ENCODE measurements around the gene HSP90AA1. TPM values are rescaled to one million over a fixed set of nuclear protein-coding genes. Genes with fewer than 3 reads are reported as not detected.
A peak's percentile ranks its signal among the peaks of the same experiment; 100 is the strongest.
"Not testable (repeated sequence)": the region's sequence is repeated elsewhere in the genome, so short reads cannot be mapped to it uniquely, and the experiment has no call there.

Gene HSP90AA1
- total RNA-seq, 2 experiments from 2014 or later = 372 to 398 TPM

DNA sequence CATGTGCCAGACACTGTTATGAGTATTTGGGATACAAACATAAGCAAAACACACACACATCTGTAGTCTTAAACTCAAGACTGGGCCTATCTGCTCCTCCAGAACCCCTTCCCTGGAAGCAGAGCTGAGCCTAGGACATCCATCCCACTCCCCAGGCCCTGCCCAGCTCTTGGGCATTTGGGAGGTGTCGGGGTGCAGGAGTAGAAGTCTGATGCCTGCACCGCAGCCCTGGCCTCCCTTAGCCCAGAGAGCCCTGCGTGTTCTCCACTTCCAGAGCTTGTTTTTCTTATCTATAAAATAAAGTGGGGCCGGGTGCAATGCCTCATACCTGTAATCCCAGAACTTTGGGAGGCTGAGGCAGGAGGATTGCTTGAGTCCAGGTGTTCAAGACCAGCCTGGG is 11.7 kb downstream of the HSP90AA1 start:
- Mint-ChIP-seq H3K4me1 (peaks cover 16% of the 10 kb centered on the region), H3K9me3 (no peaks in the 10 kb centered on the region), H3K27ac (no peak overlapping the region), H3K27me3 (no peaks in the 10 kb centered on the region), H3K36me3 (peaks cover 21% of the 10 kb centered on the region), H3K4me3 (no peak overlapping the region)
- ATAC-seq (ENCODE audit: low read depth) (no peak), DNase-seq (no peak)
- POLR2A ChIA-PET = interaction anchor here (0.6 kb wide), 1 partner anchor 117 kb away, joined by 3 read pairs; no protein-coding TSS in a partner anchor

DNA sequence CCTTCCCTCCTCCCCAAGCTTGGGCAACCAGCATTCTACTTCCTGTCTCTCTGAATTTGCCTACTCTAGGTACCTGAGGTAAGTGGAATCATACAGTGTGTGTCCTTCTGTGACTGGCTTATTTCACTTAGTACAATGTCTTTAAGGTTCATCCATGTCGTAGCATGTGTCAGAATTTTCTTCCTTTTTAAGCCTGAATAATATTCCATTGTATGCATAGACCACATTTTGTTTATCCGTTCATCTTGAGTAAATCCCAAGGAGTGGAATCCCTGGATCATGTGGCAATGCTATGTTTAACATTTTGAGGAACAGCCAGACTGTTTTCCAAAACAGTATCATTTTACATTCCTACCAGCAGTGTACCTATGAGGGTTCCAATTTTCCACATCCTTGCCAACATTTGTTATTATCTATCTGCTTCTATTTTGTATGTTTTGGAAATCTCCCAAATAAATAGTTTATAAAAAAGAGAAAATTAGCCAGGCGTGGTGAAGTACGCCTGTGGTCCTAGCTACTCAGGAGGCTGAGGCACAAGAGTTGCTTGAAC is 12.4 kb downstream of the HSP90AA1 start:
- Mint-ChIP-seq H3K9me3 (no peaks in the 10 kb centered on the region), H3K27me3 (no peaks in the 10 kb centered on the region), H3K4me3 (no peak overlapping the region), H3K36me3 (peaks cover 15% of the 10 kb centered on the region), H3K4me1 (peaks cover 11% of the 10 kb centered on the region), H3K27ac (no peak overlapping the region)
- ATAC-seq (ENCODE audit: low read depth) (no peak), DNase-seq (no peak)
- POLR2A ChIA-PET = no interaction called here

DNA sequence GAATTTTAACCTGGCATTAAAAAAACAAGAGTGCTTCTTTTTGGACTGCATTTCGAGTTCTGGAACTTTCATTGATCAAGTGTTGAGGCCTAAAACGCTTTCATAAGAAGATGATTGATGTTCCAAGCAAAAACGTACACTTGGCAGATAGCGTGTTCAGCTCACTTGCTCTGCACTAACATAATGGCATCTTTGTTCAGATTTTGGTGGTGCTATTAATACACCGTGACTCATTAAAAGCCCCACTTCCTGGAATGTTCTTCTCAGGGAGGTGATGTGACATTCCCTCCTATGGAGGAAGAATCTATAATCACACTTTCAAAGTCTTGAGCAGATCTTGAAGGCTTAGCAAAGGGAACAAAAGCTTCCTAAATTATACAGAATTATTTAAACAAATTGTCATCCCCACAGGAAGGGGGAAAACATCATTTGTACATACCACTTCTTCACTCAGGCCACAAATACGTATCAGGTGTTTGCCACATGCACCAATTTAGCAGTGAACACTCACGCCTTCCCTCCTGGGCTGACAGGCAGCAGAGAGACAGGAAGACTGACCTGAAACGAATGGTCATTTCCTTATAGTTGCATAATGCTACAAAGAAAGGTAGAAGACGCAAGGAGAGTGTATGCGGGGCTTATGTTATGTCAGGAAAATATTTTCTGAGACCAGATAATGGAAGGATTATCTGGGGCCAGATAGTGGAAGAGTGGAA is 15.4 kb downstream of the HSP90AA1 start:
- H3K36me3 Mint-ChIP-seq = peaks cover 8% of the 10 kb centered on the region
- DNase-seq = no peak
- H3K27me3 Mint-ChIP-seq = no peaks in the 10 kb centered on the region
- POLR2A ChIA-PET = no interaction called here
- no peaks in the 10 kb centered on the region for H3K9me3 Mint-ChIP-seq
- peaks cover 7% of the 10 kb centered on the region for H3K4me1 Mint-ChIP-seq
- H3K4me3 Mint-ChIP-seq = no peak overlapping the region
- H3K27ac Mint-ChIP-seq = no peak overlapping the region
- no peak for ATAC-seq (ENCODE audit: low read depth)

DNA sequence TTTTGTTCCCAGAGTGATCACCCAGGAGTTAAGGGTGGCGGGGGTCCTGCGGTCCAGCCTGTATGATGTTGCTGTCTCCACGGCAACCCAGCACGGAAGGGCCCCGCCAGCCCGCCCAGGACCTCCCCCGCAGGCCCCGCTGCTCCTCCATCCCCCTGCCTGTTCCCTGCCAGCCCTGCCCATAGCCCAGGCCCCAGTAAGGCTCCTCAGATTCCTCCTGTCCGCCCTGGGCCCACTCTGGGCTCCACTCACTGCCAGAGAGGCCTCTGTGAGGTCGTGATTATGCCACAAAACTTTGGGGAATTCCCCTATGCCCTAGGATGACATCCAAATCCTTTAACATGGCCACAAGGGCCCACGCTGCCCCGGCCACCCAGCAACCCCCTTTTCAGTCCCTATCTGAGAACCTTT is 20.8 kb downstream of the HSP90AA1 start:
- no peak overlapping the region for H3K27ac Mint-ChIP-seq
- no peak for ATAC-seq (ENCODE audit: low read depth)
- POLR2A ChIA-PET = no interaction called here

DNA sequence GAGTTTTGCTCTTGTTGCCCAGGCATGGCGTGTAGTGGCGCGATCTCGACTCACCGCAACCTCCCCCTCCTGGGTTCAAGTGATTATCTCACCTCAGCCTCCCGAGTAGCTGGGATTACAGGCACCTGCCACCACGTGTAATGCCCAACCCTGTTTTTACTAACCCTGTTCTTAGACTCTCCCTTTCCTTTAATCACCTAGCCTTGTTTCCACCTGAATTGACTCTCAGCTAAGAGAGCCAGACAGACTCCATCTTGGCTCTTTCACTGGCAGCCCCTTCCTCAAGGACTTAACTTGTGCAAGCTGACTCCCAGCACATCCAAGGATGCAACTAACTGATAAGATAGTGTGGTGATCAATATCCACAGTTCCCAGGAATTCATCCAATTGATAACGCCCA is 22.3 kb downstream of the HSP90AA1 start:
- H3K27me3 Mint-ChIP-seq; H3K4me3 Mint-ChIP-seq; H3K36me3 Mint-ChIP-seq; DNase-seq; ATAC-seq (ENCODE audit: low read depth); H3K9me3 Mint-ChIP-seq; H3K27ac Mint-ChIP-seq; H3K4me1 Mint-ChIP-seq: not testable (repeated sequence)
- POLR2A ChIA-PET = interaction anchor here (0.7 kb wide), 1 partner anchor 12 kb away, joined by 3 read pairs; no protein-coding TSS in a partner anchor

More for the DNA sequence above, 20.8 kb downstream of the HSP90AA1 start:
- Mint-ChIP-seq H3K36me3 (no peaks in the 10 kb centered on the region), H3K9me3 (no peaks in the 10 kb centered on the region), H3K4me3 (no peak overlapping the region), H3K4me1 (no peaks in the 10 kb centered on the region), H3K27me3 (peaks cover 4% of the 10 kb centered on the region)
- no peak for DNase-seq

DNA sequence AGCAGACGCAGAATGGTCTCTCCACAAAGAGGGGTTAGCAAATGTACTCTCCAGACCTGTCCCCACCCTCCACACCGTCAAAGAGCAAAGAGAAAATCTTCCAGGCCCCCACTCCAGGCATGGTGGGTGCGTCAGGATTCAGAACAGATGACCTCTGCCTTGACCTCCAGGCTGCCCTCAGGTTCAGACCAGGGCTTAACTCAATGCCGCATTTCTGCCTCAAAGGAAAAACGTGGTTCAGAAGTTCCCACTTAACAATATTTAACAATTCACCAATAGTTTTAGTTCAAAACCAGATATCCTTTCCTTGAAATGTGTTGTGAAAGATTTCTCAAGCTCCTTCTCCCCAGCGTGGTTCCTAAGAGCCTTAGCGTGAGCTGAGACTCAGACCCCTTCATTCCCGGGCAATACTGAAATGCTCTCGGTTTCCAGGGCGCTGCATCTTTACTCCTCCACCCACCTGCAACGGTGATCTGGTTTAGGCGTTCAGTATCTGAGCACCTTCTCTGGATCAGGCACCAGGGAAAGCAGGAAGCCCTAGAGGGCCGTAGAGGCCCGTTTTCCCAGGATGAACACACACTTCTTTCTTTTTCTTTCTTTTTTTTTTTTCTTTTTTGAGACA is 22.9 kb downstream of the HSP90AA1 start:
- DNase-seq (no peak), ATAC-seq (ENCODE audit: low read depth) (no peak)
- POLR2A ChIA-PET = no interaction called here
- Mint-ChIP-seq H3K27me3 (peaks cover 4% of the 10 kb centered on the region), H3K27ac (no peak overlapping the region), H3K4me3 (no peak overlapping the region), H3K9me3 (no peaks in the 10 kb centered on the region), H3K36me3 (no peaks in the 10 kb centered on the region), H3K4me1 (no peaks in the 10 kb centered on the region)

DNA sequence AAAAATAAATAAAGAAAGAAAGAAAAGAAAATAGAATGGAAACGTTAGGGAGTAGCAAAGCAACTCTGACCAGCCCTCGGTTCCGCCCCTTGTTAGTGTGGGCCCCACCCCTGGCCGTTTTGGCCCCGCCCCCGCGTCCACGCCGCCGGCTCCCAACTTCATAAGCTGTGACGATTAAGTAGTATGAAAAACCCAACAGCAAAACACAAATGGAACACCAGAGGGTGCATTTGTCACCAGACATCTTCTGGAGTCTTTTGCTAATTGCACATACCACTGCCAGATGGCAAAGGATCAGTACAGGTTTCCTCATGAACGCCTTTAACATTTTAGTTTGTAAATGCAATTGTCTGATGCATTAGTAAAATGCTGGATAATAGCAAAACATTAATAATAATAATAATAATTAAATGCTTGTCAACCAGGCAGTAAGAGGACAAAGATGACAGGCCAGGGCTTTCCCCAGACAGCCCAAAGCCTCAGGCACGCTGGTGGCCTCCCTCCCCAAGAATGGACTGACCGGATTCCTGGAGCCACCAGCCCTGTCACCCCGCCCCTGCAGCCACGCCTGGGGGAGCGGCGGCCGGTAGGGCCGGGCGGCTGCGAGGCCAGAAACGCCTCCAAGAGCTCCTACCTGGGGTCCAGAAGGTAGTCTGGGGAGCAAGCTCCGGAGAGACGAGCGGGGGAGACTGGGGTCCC is 23.6 kb downstream of the HSP90AA1 start:
- Mint-ChIP-seq H3K27me3 (peaks cover 5% of the 10 kb centered on the region), H3K4me3 (no peak overlapping the region), H3K9me3 (no peaks in the 10 kb centered on the region), H3K27ac (no peak overlapping the region), H3K36me3 (no peaks in the 10 kb centered on the region), H3K4me1 (peaks cover under 1% of the 10 kb centered on the region)
- DNase-seq = peak; percentile 63
- POLR2A ChIA-PET = interaction anchor here (1.1 kb wide), 1 partner anchor 20 kb away, joined by 3 read pairs; no protein-coding TSS in a partner anchor
- peak; percentile 79 for ATAC-seq (ENCODE audit: low read depth)

DNA sequence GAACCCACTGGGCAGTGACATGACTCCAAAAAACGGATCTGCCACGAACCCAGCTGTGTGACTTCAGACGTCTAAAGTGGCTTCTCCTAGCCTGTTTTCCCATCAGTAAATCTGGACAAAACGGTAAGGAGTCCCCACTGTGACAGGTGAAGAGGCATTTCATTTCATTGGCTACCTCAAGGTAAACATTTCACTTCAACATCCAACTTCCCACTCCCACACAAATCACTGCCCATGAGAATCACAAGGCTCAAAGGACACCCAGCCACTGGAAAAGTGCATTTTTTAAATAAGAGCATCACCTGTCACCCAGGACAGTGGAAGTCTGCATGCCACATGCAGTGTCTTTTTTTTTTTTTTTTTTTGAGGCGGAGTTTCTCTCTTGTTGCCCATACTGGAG is 27.9 kb downstream of the HSP90AA1 start:
- H3K27me3 Mint-ChIP-seq = peaks cover 5% of the 10 kb centered on the region
- H3K36me3 Mint-ChIP-seq = peaks cover 7% of the 10 kb centered on the region
- no peak overlapping the region for H3K27ac Mint-ChIP-seq
- POLR2A ChIA-PET = no interaction called here
- no peaks in the 10 kb centered on the region for H3K9me3 Mint-ChIP-seq
- H3K4me1 Mint-ChIP-seq = peaks cover 4% of the 10 kb centered on the region
- no peak overlapping the region for H3K4me3 Mint-ChIP-seq
- DNase-seq (no peak), ATAC-seq (ENCODE audit: low read depth) (no peak)

DNA sequence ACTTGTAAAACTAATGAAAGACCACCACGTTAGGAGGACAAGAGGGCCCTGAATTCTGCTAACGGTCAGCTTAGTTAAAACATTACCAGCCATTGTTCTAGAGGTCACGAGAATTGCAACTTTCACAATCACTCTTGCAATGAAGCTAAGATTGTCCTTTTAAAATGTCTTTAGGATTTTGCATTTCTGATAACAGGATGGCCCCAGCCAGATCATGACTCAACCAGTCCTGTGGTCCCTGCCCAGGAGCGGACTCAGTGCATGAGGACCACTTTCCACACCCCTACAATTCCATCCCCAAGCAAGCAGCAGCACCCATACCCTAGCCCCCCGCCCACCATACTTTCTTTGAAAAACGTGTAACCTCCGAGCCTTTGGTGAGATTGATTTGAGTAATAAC is 28.7 kb downstream of the HSP90AA1 start:
- peaks cover 5% of the 10 kb centered on the region for H3K27me3 Mint-ChIP-seq
- H3K9me3 Mint-ChIP-seq = no peaks in the 10 kb centered on the region
- DNase-seq (no peak), ATAC-seq (ENCODE audit: low read depth) (no peak)
- H3K36me3 Mint-ChIP-seq = peaks cover 7% of the 10 kb centered on the region
- H3K4me3 Mint-ChIP-seq = no peak overlapping the region
- peaks cover 4% of the 10 kb centered on the region for H3K4me1 Mint-ChIP-seq
- POLR2A ChIA-PET = interaction anchor here (0.6 kb wide), 1 partner anchor 30 kb away, joined by 5 read pairs; no protein-coding TSS in a partner anchor
- no peak overlapping the region for H3K27ac Mint-ChIP-seq

DNA sequence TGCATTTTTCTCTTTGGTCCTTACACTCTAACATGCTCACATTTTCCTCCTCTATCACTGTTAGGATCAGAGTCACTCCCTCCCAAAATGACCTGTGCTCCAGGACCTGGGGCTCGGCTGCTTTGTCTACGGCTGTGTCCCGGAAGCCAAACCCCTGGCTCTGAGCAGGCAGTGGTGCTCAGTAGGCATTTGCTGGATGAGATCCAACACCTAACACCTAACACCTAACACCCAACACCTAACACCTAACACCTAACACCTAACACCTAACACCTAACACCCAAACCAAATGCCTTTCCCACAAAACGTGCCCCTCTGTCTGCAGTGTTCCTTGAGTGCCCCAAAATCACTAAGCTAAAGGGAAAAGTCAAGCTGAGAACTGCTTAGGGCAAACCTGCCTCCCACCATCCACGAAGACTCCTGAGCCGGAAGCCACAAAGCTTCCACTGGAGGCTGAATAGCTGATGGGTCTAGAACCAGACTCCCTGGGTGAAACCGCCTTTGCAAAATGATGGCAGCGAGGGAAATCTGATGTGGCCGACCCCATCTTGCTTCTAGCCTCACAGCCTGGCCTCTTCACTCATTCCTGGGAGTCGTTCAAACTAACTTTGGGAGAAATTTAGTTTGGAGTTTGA is 29.2 kb downstream of the HSP90AA1 start:
- Mint-ChIP-seq H3K9me3 (no peaks in the 10 kb centered on the region), H3K4me1 (peaks cover 4% of the 10 kb centered on the region), H3K4me3 (no peak overlapping the region), H3K27me3 (peaks cover 5% of the 10 kb centered on the region), H3K27ac (no peak overlapping the region), H3K36me3 (peaks cover 7% of the 10 kb centered on the region)
- POLR2A ChIA-PET = interaction anchor here (0.6 kb wide), 1 partner anchor 30 kb away, joined by 5 read pairs; no protein-coding TSS in a partner anchor
- DNase-seq = no peak
- no peak for ATAC-seq (ENCODE audit: low read depth)

DNA sequence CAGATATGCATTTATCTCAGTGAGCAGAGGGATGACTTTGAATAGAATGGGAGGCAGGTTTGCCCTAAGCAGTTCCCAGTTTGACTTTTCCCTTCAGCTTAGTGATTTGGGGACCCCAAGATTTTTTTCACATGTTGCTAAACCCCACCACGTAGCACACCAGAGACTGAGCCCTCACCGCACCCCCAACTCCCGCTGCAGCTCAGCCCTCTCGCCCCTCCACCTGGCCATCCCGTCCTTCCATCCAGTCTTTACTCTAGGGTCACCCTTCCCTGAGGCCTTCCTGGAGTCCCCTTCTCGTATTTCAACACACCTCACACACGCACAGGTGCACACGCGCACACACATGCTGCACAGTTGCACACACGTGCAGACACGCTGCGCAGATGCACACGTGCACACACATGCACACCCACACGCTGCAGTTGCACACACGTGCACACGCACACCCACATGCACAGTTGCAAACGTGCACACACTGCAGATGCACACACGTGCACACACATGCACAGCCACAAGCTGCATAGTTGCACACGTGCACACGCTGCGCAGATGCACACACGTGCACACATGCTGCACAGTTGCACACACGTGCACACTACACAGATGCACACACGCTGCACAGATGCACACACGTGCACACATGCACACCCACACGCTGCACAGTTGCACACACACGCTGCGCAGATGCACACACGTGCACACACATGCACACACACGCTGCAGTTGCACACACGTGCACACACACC is 30.0 kb downstream of the HSP90AA1 start:
- no peaks in the 10 kb centered on the region for H3K9me3 Mint-ChIP-seq
- no peak for DNase-seq
- POLR2A ChIA-PET = no interaction called here
- peaks cover 4% of the 10 kb centered on the region for H3K4me1 Mint-ChIP-seq
- ATAC-seq (ENCODE audit: low read depth) = no peak
- H3K4me3 Mint-ChIP-seq = no peak overlapping the region
- peaks cover 11% of the 10 kb centered on the region for H3K36me3 Mint-ChIP-seq
- peaks cover 3% of the 10 kb centered on the region for H3K27me3 Mint-ChIP-seq
- no peak overlapping the region for H3K27ac Mint-ChIP-seq

DNA sequence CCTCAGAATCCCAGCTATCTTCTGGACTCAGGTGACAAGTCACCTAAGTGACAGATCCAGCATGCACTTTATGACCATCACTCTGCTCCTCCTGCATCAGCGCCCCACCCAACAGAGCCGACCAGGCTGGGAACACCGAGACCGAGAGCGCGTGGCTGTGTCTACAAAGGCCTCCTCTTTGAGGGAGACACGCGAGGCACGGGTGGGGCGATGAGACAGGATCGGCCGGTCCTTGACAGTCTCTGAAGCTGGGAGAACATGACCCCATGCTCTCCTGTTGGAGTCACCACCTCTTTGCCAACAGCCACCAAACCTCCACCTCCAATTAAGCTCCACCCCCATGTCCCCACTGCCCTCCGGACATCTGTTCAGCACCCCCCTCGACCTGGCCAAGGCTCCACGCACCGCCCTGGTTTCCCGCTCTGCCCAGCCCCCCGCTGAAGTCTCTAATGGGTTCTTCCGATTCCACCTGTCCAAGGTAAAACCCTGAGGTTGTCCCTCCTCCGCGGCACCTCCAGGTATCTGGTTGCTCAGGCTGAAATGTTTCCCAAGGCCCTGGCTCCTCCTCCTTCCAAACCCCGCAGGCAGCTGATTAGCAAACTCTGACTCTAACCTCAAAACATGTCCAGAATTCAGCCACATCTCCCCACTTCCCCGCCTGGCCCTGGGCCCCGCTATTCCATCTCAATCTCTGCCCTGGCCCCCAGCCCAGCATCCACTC is 31.5 kb downstream of the HSP90AA1 start:
- DNase-seq = no peak
- peaks cover 14% of the 10 kb centered on the region for H3K36me3 Mint-ChIP-seq
- POLR2A ChIA-PET = no interaction called here
- no peak overlapping the region for H3K4me3 Mint-ChIP-seq
- ATAC-seq (ENCODE audit: low read depth) = no peak
- peaks cover 4% of the 10 kb centered on the region for H3K4me1 Mint-ChIP-seq
- peak overlapping the region; percentile 25 for H3K27ac Mint-ChIP-seq
- no peaks in the 10 kb centered on the region for H3K9me3 Mint-ChIP-seq
- peaks cover 2% of the 10 kb centered on the region for H3K27me3 Mint-ChIP-seq

Data from activated naive CD8-positive, alpha-beta T cell treated with anti-CD3 and anti-CD28 coated beads, Interleukin-2, amount 10 ng/mL, durations not matched to agents 7 days and 5 days (primary cell).